Suprapubic skin (tissue), 3 donors: ENCODE measurements around the gene HAVCR2.

Experiments
- CTCF ChIP-seq, 2 donors: fragments of 200-600 bp in 1 of 2; fragments of 450-650 bp in 1 of 2; sonication (generic) in 1 of 2; IDR thresholded peaks; one replicate each; pipeline ENCODE4 v1.5.1; 2016 to 2019; ENCODE audit warnings: antibody characterized with exemption in 2 of 2, mild to moderate bottlenecking in 1 of 2, moderate library complexity in 1 of 2
- EP300 ChIP-seq: sonication (generic); formaldehyde crosslinking; IDR thresholded peaks from one replicate; pipeline ENCODE4 v1.6.1; 2017; ENCODE audit warnings: antibody characterized with exemption
- POLR2A ChIP-seq, 2 donors: fragments of 450-650 bp; IDR thresholded peaks; one replicate each; pipeline ENCODE4 v1.6.1; 2017; ENCODE audit warnings: antibody characterized with exemption in 2 of 2, mild to moderate bottlenecking in 2 of 2, moderate library complexity in 2 of 2

DNA sequence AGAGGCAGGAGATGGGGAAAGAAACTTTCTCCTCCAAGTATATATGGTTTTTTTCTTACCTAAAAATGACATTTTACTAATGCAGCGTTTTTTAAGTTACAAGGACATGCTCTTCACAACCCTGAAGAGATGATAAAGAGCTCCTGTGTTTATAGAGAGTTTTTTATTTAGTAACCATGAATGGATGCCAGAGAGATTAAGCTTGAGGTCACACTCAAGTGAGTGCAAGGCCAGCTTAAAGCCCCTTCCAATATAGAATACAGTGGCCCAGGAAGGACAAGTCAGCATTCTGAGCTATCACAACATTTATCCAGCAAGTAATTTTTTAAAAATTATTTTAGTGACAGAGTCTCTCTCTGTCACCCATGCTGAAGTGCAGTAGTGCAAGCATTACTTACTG, 6.7 kb upstream of the HAVCR2 start:
- TF ChIP-seq CTCF (IDR thresholded peaks at IDR 0.05) = no peak
- TF ChIP-seq POLR2A (IDR thresholded peaks at IDR 0.05) = no peak
- TF ChIP-seq EP300 = no peak
